Stimulated activated CD4-positive, alpha-beta T cell treated with anti-CD3 and anti-CD28 coated beads, TNF-alpha, amount 100 ng/mL, for 1 hour (primary cell): ENCODE results near the gene TOMM7.
"Not testable (repeated sequence)": the region's sequence is repeated elsewhere in the genome, so short reads cannot be mapped to it uniquely, and the experiment has no call there.

Experiments
- DNase-seq, 3 donors: peaks; one replicate each; pipeline ENCODE4 v3.0.0-alpha.2; 2020; ENCODE audit warnings: low read depth in 3 of 3, low spot score in 1 of 3

The TOMM7 gene

GRCh38 chr7:22854158-22855048 is 31.8 kb upstream of the TOMM7 start:
- peak; percentile 30 to 78 (median 59) for DNase-seq

DNA sequence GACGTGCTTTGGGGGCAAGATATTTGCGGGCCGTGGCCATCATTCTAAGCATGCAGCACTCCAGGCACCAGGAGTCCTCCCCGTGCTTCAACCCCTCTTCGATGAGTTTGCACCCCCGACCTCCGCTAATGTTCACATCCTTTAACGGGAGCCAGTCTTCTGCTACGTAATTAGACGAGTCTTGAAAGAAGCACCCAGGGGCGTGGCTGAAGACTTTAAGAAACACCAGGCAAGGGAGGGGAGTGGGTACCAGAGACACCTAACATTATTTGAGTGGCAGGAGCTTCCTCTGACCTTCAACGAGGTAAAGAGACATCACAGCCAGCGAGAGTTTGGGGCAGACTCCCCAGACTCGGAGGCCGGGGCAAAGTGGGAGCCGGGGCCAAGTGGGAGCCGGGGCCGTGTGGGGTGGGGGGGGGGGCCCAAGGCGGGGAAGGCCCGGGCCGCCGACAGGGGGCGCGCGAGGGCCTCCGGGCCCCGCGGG is 31.1 kb upstream of the TOMM7 start:
- peak in 1 of 3 donors; percentile 5 for DNase-seq

- no peak for DNase-seq
Measured at GRCh38 chr7:22853138-22853537, 30.5 kb upstream of the TOMM7 start.

DNA sequence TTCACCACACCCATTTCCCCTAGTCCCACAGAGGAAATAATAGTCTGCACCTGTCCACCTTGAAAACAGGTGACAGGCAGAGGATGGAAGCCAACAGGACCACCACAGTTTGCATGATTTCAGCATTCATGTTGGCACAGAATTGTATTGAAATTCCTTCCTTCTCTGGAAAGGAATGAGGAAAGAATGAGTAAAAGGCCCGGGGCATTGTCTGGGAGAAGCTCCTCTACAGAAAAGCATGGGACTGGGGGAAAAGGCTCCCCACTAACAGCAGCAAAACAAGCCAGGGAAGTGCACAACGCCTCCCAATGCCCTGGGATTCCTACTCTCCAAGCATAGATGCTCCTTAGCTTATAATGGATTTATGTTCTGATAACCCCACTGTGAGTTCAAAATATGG is 28.5 kb upstream of the TOMM7 start:
- no peak for DNase-seq

DNA sequence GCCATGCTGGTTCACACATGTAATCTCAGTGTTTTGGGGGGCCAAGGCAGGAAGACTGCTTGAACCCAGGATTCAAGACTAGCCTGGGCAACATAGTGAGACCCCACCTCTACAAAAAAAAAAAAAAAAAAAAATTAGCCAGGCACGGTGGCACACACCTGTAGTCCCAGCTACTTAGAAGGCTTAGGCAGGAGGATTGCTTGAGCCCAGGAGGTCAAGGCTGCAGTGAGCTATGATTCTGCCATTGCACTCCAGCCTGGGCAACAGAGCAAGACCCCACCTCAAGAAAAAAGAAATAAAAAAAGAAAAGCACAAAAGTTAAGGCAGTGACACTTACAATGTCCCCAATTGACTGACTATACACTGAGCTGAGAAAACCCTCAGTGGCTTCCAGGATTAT is 27.7 kb upstream of the TOMM7 start:
- DNase-seq, result not testable (repeated sequence)

DNA sequence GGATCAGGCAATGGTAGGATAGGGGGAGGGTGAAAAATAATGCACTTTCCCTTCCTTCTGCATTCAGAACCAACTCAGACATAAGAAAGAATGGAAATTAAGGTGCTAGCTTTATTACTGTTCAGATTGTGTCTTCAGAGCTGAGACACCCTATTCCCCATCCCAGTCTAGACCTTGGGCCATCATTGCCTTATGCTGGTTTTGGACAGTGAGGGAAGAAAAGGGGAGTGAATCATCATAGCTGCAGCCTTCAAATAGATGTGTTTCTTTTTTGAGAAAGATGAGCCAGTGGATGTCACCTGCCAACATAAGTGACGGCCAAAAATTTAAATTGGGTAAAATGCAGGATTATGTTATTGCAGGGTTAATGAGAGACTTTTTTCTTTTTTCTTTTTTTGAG is 27.0 kb upstream of the TOMM7 start:
- DNase-seq, result no peak

DNA sequence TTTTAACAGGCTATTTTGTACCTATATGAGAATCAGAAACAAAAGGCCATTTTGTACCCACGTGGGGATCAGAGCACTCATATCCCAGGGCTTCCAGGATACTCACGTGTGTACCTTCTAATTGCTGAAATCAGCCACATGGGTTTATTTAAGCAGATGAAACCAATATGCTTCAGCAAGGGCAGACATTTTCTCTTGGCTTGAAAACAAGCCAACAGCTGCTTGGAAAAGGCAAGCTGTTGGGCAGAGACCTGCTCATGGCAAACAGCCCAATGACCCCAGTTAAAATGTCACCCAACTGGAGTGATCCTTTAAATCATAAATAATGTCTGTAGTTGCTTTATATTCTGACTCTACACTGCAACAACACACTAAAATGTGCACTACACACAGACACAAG is 26.5 kb upstream of the TOMM7 start:
- DNase-seq, result no peak

GRCh38 chr7:22846961-22847360 is 24.3 kb upstream of the TOMM7 start:
- no peak for DNase-seq

DNA sequence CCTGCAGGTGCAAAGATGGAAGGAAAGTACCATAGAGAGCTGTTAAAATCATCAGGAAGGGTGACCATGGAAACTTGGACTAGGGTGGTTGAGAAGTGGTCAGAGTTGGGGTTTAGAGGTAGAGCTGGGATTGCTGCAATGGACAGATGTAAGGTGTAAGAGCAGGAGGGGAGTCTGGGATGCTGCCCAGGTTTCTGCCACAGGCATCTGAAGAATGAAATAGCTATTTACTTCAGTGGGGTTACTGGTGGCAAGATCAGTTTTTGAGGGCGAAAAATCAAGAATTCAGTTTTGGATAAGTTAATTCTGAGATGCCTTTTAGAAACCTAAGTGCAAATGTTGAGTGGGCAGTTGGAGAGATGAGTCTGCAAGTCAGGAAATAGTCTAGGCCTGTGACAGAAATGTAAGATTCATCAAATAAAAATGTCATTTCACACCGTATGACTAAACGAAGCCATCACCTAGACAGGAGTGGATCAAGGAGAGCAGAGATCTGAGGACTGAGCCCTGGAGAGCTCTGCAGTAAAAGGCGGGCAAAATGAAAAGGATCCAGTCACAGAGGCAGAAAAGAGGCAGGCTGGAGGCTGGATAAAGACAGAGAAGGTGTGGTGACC is 22.7 kb upstream of the TOMM7 start:
- no peak for DNase-seq

DNA sequence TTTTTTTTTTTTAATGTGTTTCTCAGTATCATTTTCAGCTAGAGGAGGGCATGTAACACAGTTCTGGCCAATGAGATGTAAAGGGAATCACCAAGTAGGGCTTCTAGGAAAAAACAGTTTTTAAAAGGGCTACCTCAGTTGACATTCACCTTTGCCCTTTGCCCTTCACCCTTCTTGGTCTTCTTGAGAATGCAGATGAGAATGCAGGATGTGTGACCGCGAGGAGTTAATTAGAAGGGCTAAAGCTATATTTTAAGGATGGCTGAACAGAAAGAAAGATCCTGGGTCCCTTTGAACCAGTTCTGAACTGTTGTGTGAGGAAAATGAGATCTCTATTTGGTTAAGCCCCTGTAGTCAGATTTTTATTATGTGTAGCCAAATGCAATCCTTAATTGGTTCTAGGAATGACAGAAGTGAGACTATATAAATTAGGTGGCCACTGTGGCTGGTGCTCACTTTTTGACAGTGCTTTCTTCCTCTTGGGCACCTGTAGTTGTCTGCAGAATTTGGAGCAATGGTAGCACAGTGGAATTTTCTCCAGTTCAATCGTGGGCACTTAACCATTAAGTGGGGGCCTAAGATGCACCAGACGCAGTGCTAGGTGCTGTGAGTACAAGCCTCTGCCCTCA is 21.1 kb upstream of the TOMM7 start:
- no peak for DNase-seq

DNA sequence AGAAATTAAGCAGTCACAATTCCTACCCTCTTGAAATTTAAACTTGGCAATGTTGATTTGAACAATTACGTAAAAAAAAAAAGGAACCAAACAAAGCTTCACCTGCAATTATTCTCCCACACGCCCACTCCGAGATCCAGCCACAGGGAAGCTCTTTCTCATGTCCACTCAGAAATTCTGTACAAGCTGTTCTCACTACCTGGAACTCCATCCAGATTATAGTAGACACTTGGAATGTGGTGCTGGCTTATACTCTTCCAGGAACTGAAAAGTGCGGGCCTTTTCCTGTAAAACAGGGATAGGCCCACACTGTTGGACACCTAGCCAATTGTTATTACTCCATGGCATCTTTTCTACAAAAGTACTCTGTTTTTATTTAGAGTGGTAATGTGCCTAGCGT is 20.3 kb upstream of the TOMM7 start:
- DNase-seq, result no peak

DNA sequence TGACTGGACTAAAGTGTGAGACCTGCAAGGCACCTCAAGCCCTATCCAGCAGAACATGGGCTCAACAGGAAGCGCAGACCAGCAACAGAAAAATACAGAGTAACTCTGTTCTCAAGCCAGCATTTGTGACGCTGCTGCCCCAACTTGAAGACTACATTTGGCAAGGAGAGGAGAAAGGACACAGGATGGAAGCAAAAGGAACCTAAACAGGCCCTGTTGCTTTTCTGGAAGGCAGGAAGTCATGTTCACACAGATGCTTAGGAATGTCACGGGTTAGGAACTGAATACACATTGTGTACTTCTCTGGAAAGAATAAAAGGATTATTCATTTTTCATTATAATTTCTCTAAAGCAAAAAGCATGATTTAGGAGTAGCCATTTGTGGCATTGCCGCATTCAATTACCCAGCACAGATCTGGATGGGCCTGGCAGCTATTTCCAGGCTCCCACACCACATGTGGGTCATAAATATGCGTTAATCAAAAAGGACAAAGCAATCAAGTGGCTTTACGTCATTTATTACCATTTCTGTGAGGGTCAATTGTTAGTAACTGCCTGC is 19.8 kb upstream of the TOMM7 start:
- DNase-seq, result no peak

DNA sequence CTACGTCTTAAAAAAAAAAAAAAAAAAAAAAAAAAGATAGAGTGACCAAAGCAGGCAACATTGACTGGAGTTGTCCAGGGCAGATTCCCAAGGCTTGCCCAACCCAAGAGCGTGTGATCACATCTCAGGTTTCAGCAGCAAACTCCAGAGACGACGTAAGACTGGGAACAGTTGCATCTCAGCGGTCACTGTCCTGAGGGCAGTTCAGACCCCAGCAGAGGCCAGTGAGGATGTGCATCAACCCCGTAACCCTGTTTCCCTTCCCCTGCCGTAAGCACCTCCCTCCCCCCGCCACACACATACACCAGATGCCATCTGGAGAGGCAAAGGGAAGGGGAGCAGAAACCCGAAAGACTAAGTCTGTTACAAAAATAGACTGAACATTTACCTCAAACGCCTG is 19.3 kb upstream of the TOMM7 start:
- no peak for DNase-seq

DNA sequence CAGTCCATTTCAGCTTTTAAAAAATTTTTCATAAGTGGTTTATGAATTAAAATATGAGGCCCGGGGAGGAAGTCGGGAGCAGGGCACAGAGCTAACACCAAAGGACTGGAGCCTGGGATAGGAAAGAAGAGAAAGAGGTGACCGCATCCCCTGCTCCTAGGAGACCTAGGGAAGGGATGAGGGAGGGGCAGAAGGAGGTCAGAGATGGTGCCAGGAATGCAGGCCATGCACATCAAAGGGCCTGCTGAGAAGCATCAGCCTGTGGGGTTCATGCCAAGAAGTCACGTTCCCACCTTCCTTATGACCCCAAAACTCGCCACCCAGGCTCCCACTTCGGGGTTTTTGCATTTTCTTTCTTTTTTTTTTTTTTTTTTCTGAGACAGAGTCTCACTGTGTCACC is 14.7 kb upstream of the TOMM7 start:
- no peak for DNase-seq

- not testable (repeated sequence) for DNase-seq
Measured at GRCh38 chr7:22836506-22836905, 13.9 kb upstream of the TOMM7 start.

- DNase-seq, result no peak
Measured at GRCh38 chr7:22833957-22834356, 11.3 kb upstream of the TOMM7 start.

DNA sequence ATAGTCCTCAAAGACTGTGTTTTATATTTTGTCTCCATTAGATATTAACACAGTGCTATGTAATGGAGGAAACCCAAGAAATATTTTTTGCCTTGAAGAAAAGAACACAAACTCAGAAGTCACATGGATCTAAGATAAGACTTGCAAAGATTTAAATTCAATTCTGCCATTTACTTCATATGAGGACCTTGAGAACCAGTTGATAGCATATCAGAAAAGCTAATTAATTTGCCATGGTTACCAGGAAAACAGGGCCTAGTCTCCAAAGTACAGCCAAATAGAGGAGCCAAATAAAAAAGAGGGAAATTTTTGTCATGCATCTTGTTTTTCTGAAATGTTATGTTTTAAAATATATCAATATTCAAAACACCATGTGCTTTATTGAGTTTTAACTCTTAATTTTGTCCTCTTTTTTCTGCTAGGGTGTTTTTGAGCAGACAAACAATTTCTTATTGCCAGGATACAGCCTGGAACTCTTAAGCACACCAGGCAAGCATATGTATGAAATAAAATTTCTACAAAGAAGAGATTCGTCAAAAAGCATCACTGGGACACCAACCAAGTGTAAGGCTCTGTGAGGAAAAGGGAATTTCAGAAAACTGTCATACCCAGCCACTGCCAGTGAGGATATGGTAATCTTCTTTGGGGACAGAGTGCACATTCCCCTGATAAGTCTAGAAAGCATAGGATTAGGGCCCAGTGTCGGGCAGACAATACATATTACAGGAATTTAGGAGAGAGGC is 10.6 kb upstream of the TOMM7 start:
- no peak for DNase-seq

- no peak for DNase-seq
Measured at GRCh38 chr7:22832401-22832800, 9.8 kb upstream of the TOMM7 start.

DNA sequence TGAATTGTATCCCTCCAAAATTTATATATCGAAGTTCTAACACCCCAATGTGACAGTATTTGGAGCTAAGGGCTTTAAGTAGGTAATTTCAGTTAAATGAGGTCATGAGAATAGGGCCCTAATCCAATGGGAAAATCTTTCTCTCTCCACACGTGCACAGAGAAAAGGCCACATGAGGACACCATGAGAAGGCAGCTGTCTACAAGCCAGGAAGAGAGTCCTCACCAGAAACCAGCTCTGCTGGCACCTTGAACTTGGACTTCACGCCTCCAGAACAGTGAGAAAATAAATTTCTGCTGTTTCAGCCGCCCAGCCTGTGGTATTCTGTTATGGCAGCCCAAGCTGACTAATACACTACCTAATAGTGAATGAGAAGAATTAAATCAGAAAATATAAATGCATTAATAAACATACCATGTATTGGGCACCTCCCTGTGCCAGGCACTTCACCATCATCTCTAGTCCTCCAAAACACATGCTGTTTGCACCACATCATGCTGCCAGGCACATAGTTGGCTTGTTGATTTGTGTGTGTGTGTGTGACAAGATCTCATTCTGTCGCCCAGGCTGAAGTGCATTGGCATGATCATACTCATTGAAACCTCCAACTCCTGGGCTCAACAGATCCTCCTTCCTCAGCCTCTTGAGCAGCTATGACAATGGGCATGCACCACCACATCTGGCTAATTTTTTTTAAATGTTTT is 9.1 kb upstream of the TOMM7 start:
- DNase-seq, result no peak

DNA sequence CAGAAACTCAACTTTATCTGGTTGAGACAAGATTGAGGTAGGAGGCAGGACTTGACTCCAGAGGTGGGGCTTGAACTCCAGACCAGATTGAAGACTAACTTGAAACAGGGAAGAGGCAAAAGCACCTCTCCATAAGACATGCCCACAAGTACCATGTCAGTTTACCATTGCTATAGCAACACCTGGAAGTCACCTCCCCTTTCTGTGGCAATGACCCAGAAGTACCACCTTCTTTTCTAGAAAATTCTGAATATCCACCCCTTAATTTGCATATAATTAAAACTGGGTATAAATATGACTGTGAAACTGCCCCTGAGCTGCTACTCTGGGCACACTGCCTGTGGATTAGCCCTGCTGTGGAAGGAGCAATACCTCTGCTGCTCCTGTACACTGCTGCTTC is 4.9 kb upstream of the TOMM7 start:
- DNase-seq, result no peak

DNA sequence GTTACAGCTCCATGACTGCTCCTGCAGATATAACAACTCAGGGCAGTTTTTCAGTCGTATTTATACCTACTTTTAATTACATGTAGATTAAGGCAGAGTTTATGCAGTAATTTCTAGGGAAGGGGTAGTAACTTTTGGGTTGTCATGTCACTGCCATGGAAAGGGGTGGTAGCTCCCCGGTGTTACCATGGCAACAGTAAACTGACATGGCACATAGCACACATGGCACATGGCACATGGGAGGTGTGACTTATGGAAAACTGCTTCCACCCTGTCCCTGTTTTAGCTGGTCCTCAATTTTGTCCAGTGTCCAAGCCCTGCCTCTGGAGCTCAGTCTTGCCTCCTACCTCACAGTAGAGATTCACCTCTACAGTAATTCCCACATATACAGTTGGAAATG is 3.9 kb upstream of the TOMM7 start:
- no peak for DNase-seq
